ENCODE data around the gene HMGB2.

DNA sequence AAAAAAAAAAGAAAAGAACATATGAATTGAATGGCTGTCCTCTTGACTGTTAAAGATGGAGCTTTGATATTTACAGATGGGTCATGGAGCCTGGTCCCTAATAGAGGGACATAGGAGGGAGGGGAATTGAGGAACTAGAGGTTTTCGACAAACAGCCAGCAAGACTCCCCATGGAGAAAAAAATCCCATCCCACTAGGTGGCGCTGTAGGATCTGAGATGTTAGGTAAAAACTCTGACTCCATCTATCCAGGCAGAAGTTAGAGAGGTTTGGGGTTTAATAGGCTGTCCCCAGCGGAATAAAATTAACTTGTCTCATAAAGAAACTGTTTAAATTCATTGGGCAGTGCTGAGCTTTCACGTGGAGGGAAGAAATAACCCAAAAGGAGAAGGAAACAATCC lies 45.9 kb downstream of the HMGB2 start:
- TF ChIP-seq TAF1 (IDR thresholded peaks at IDR 0.05; ENCODE audit: low read depth, low read length) (no peak), PAX5 (IDR thresholded peaks at IDR 0.05; ENCODE audit: insufficient read depth, low read length, severe bottlenecking) (no peak), POLR2A (IDR thresholded peaks at IDR 0.05; ENCODE audit: low read depth, low read length) (no peak), POLR2AphosphoS5 (IDR thresholded peaks at IDR 0.05; ENCODE audit: low read depth, low read length) (no peak), SPI1 (IDR thresholded peaks at IDR 0.05; ENCODE audit: low read depth, low read length) (no peak)

Measured in GM12891 (cell line).